Ovary (tissue), 3 donors: ENCODE data around the gene KIAA1755.

Experiments used
- POLR2A ChIP-seq: fragments of 450-650 bp; IDR thresholded peaks from one replicate; pipeline ENCODE4 v1.6.1; 2017; ENCODE audit warnings: antibody characterized with exemption, mild to moderate bottlenecking, moderate library complexity
- TF ChIP-seq, protein P1 (sequence below), 3 donors: fragments of 450-650 bp in 2 of 3; fragments of 200-600 bp in 1 of 3; IDR thresholded peaks; one replicate each; pipeline versions ENCODE4 v1.5.1 to v1.8.0; 2016 to 2022; ENCODE audit warnings: antibody characterized with exemption in 3 of 3, mild to moderate bottlenecking in 1 of 3
- donor health status: DM: no; HTN: no; CAD: no.

GRCh38 chr20:38262931-38263330, 2.4 kb upstream of the KIAA1755 start:
- no peak for TF ChIP-seq POLR2A
- TF ChIP-seq, protein P1, sequence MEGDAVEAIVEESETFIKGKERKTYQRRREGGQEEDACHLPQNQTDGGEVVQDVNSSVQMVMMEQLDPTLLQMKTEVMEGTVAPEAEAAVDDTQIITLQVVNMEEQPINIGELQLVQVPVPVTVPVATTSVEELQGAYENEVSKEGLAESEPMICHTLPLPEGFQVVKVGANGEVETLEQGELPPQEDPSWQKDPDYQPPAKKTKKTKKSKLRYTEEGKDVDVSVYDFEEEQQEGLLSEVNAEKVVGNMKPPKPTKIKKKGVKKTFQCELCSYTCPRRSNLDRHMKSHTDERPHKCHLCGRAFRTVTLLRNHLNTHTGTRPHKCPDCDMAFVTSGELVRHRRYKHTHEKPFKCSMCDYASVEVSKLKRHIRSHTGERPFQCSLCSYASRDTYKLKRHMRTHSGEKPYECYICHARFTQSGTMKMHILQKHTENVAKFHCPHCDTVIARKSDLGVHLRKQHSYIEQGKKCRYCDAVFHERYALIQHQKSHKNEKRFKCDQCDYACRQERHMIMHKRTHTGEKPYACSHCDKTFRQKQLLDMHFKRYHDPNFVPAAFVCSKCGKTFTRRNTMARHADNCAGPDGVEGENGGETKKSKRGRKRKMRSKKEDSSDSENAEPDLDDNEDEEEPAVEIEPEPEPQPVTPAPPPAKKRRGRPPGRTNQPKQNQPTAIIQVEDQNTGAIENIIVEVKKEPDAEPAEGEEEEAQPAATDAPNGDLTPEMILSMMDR (IDR thresholded peaks at IDR 0.05), result no peak
